GM10266 (cell line): Measurements from ENCODE around the gene DIDO1.

Experiments used
- DNase-seq: peaks from one replicate; pipeline ENCODE4 v3.0.0; 2012; ENCODE audit errors: extremely low spot score
- CTCF ChIP-seq: IDR thresholded peaks from 2 replicates; pipeline ENCODE4 v1.5.1; 2012; ENCODE audit warnings: mild to moderate bottlenecking, low read depth; ENCODE audit not compliant: control insufficient read depth, insufficient read depth; ENCODE audit errors: missing control alignments

The DIDO1 gene

GRCh38 chr20:62951143-62951895, 25.0 kb upstream of the DIDO1 start:
- TF ChIP-seq CTCF: no peak

GRCh38 chr20:62950741-62951140, 24.4 kb upstream of the DIDO1 start:
- DNase-seq: no peak
- no peak for TF ChIP-seq CTCF

More at GRCh38 chr20:62951143-62951895, 25.0 kb upstream of the DIDO1 start:
- no peak for DNase-seq

- no peak for TF ChIP-seq CTCF
- DNase-seq: no peak
Observed at GRCh38 chr20:62949962-62950361, 23.7 kb upstream of the DIDO1 start.

GRCh38 chr20:62949153-62949821, 23.0 kb upstream of the DIDO1 start:
- DNase-seq: no peak
- no peak for TF ChIP-seq CTCF

GRCh38 chr20:62947532-62948300, 21.4 kb upstream of the DIDO1 start:
- TF ChIP-seq CTCF: no peak
- DNase-seq: no peak

- DNase-seq: no peak
- no peak for TF ChIP-seq CTCF
Observed at GRCh38 chr20:62946918-62947317, 20.6 kb upstream of the DIDO1 start.
